CD14-positive monocyte (primary cell): ENCODE measurements around the gene SLC9A4. TPM values are rescaled to one million over a fixed set of nuclear protein-coding genes. Genes with fewer than 3 reads are reported as not detected.
"Not testable (repeated sequence)": the region's sequence is repeated elsewhere in the genome, so short reads cannot be mapped to it uniquely, and the experiment has no call there.

Experiments
- DNase-seq, 3 donors: peaks; one replicate each; pipeline ENCODE4 v3.0.0-alpha.2; 2011 to 2022
- H2AFZ ChIP-seq: 2 replicates; pipeline ENCODE4 v1.6.0; 2012; ENCODE audit warnings: mild to moderate bottlenecking, low read depth, low read length, inconsistent platforms; ENCODE audit not compliant: insufficient read depth, poor library complexity, severe bottlenecking
- H3K27ac ChIP-seq, 2 donors: 1 replicate in 1 of 2; 2 replicates in 1 of 2; pipeline ENCODE4 v1.5.1; 2012 to 2013; ENCODE audit warnings: low read length in 2 of 2, control low read depth in 1 of 2, inconsistent platforms in 1 of 2, low read depth in 1 of 2, mild to moderate bottlenecking in 1 of 2
- H3K27me3 ChIP-seq, 2 donors: one replicate each; pipeline versions ENCODE4 v1.6.0 to v1.6.1; 2011 to 2013; ENCODE audit warnings: low read length in 2 of 2; ENCODE audit not compliant: control insufficient read depth in 2 of 2, insufficient read depth in 2 of 2
- H3K36me3 ChIP-seq, 2 donors: replicated peaks in 1 of 2; 1 replicate in 1 of 2; 2 replicates in 1 of 2; pipeline versions ENCODE4 v1.5.1 to v1.6.1; 2012 to 2013; ENCODE audit warnings: low read length in 2 of 2, control low read depth in 1 of 2, inconsistent platforms in 1 of 2, mild to moderate bottlenecking in 1 of 2; ENCODE audit not compliant: insufficient read depth in 2 of 2, control insufficient read depth in 1 of 2
- H3K4me1 ChIP-seq, 2 donors: 1 replicate in 1 of 2; 2 replicates in 1 of 2; pipeline versions ENCODE4 v1.5.1 to v1.6.1; 2012 to 2013; ENCODE audit warnings: low read length in 2 of 2, control low read depth in 1 of 2, inconsistent platforms in 1 of 2, mild to moderate bottlenecking in 1 of 2, moderate library complexity in 1 of 2; ENCODE audit not compliant: insufficient read depth in 2 of 2, control insufficient read depth in 1 of 2
- H3K4me2 ChIP-seq: replicated peaks from 2 replicates; pipeline ENCODE3; 2012; ENCODE audit warnings: low read length, moderate library complexity, mild to moderate bottlenecking; ENCODE audit not compliant: poor library complexity, severe bottlenecking; ENCODE audit errors: extremely low read depth
- H3K4me3 ChIP-seq, 3 experiments: fragments of 200-600 bp in 1 of 3; sonication (generic) in 1 of 3; replicated peaks in 1 of 3; 1 replicate in 2 of 3; 2 replicates in 1 of 3; pipeline ENCODE4 v1.5.1; 2011 to 2013; ENCODE audit warnings: low read length in 3 of 3, mild to moderate bottlenecking in 3 of 3, control low read depth in 2 of 3, low read depth in 2 of 3, inconsistent platforms in 1 of 3, moderate library complexity in 1 of 3
- H3K79me2 ChIP-seq: 2 replicates; pipeline ENCODE4 v1.6.0; 2012; ENCODE audit warnings: mild to moderate bottlenecking, control low read depth, inconsistent platforms, low read length, moderate library complexity; ENCODE audit not compliant: insufficient read depth
- H3K9ac ChIP-seq: 2 replicates; pipeline ENCODE4 v1.6.0; 2017; ENCODE audit warnings: low read length, mild to moderate bottlenecking; ENCODE audit not compliant: insufficient read depth, poor library complexity, severe bottlenecking
- H3K9me3 ChIP-seq, 2 donors: replicated peaks in 1 of 2; 1 replicate in 1 of 2; 2 replicates in 1 of 2; pipeline versions ENCODE4 v1.5.1 to v1.6.1; 2012 to 2013; ENCODE audit warnings: low read length in 2 of 2, control low read depth in 1 of 2; ENCODE audit not compliant: control insufficient read depth in 1 of 2, insufficient read depth in 1 of 2
- H4K20me1 ChIP-seq: 2 replicates; pipeline ENCODE4 v1.6.0; 2012; ENCODE audit warnings: mild to moderate bottlenecking, low read length, control low read depth, moderate library complexity; ENCODE audit not compliant: insufficient read depth
- H3K27ac Mint-ChIP-seq, 7 donors: one replicate each; pipeline ENCODE4 v1.8.0; 2020; ENCODE audit warnings: mild to moderate bottlenecking in 7 of 7, mixed read lengths in 7 of 7, moderate library complexity in 6 of 7, inconsistent platforms in 2 of 7
- H3K27me3 Mint-ChIP-seq, 3 donors: one replicate each; pipeline ENCODE4 v1.8.0; 2021 to 2022; ENCODE audit warnings: low read depth in 3 of 3, mild to moderate bottlenecking in 3 of 3, mixed read lengths in 3 of 3, moderate library complexity in 3 of 3, inconsistent platforms in 1 of 3
- H3K36me3 Mint-ChIP-seq, 2 donors: one replicate each; pipeline ENCODE4 v1.8.0; 2020; ENCODE audit warnings: mixed read lengths in 2 of 2, inconsistent platforms in 1 of 2, mild to moderate bottlenecking in 1 of 2
- H3K4me1 Mint-ChIP-seq: one replicate; pipeline ENCODE4 v1.8.0; 2020; ENCODE audit warnings: mild to moderate bottlenecking, mixed read lengths
- H3K4me3 Mint-ChIP-seq, 2 donors: one replicate each; pipeline ENCODE4 v1.8.0; 2020; ENCODE audit warnings: mild to moderate bottlenecking in 2 of 2, mixed read lengths in 2 of 2, moderate library complexity in 1 of 2
- H3K9me3 Mint-ChIP-seq, 7 donors: one replicate each; pipeline ENCODE4 v1.8.0; 2020 to 2022; ENCODE audit warnings: mixed read lengths in 7 of 7, mild to moderate bottlenecking in 6 of 7, moderate library complexity in 6 of 7, inconsistent platforms in 2 of 7
- WGBS: methylation state at CpG from one replicate; pipeline ENCODE4 v1.1.5; 2013; ENCODE audit warnings: missing lambda C conversion rate; ENCODE audit not compliant: insufficient coverage; 5-methylcytosine and 5-hydroxymethylcytosine counted together
- intact Hi-C, 2 donors: fragments of 100-400 bp; cut with micrococcal nuclease; formaldehyde crosslinking; loops; one replicate each; pipeline versions ENCODE4 v1.15.0 to v1.15.1; 2023
- polyA plus RNA-seq, 3 donors: library from polyadenylated mRNA; depleted of rRNA in 1 of 3; unstranded in 2 of 3; stranded (reverse) in 1 of 3; fragments of 300-500 nt in 2 of 3; fragments of >200 nt in 1 of 3; fragmentation: Illumina TruSeq in 2 of 3; gene quantifications; 1 replicate in 2 of 3; 2 replicates in 1 of 3; pipeline ENCODE4 v1.2.3, GENCODE V29; 2012 to 2021
- TF ChIP-seq, protein P1 (sequence below): fragments of 200-600 bp; IDR thresholded peaks from one replicate; pipeline ENCODE4 v1.8.0; 2022; ENCODE audit warnings: antibody characterized with exemption, mild to moderate bottlenecking

Gene SLC9A4
- polyA plus RNA-seq, 3 donors = not detected

DNA sequence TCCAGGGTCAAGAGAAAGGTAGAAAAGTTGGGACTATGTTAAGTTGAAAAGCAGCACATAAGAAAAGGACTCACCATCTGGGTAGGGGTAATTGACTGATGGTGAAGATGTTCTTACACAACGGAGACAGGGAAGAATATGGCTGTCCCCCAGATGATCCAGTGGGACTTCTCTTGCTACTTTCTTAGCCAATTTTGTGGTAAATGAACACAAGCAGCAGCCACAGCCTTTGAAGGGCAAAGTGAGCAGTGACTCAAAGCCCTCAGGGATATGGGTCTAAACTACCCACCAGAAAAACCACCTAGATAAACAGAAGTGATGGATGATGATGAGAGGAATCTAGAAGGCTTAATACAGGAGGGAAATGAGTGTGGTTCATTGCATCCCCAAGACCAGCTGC lies 80.6 kb downstream of the SLC9A4 start:
- Histone ChIP-seq H3K27me3 (peaks cover 0 to 2% of the 10 kb centered on the region in 2 donors), H3K4me1 (no peaks in the 10 kb centered on the region), H3K27ac (no peak overlapping the region), H3K79me2 (no peaks in the 10 kb centered on the region), H2AFZ (no peak overlapping the region), H3K36me3 (no peaks in the 10 kb centered on the region), H3K9me3 (peaks cover 4 to 9% of the 10 kb centered on the region in 2 donors), H4K20me1 (no peaks in the 10 kb centered on the region), H3K9ac (no peak overlapping the region), H3K4me2 (no peak overlapping the region), H3K4me3 (no peak overlapping the region)
- intact Hi-C loops = no loop called here
- Mint-ChIP-seq H3K27me3 (peaks cover 0 to 3% (median 0%) of the 10 kb centered on the region in 3 donors), H3K4me3 (no peak overlapping the region), H3K9me3 (peaks cover 4 to 30% (median 21%) of the 10 kb centered on the region in 7 donors), H3K27ac (no peak overlapping the region), H3K4me1 (no peaks in the 10 kb centered on the region), H3K36me3 (no peaks in the 10 kb centered on the region)
- DNase-seq = no peak
- TF ChIP-seq, protein P1, sequence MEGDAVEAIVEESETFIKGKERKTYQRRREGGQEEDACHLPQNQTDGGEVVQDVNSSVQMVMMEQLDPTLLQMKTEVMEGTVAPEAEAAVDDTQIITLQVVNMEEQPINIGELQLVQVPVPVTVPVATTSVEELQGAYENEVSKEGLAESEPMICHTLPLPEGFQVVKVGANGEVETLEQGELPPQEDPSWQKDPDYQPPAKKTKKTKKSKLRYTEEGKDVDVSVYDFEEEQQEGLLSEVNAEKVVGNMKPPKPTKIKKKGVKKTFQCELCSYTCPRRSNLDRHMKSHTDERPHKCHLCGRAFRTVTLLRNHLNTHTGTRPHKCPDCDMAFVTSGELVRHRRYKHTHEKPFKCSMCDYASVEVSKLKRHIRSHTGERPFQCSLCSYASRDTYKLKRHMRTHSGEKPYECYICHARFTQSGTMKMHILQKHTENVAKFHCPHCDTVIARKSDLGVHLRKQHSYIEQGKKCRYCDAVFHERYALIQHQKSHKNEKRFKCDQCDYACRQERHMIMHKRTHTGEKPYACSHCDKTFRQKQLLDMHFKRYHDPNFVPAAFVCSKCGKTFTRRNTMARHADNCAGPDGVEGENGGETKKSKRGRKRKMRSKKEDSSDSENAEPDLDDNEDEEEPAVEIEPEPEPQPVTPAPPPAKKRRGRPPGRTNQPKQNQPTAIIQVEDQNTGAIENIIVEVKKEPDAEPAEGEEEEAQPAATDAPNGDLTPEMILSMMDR = no peak
- WGBS = no CpG with 5 or more reads among the region's 1 CpG

DNA sequence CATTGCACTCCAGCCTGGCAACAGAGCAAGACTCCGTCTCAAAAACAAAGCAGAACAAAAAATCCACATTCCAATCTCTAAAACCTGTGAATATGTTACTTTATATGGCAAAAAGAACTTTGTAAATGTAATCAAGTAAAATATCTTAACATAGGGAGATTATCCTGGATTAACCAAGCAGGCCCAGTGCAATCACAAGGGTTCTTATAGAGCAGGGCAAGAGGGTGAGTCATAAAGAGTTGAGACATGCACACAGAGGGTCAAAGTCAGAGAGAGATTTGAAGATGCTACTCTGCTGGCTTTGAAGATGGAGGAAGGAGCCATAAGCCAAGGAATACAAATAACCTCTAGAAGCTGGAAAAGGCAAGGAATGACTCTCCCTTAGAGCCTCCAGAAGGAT lies 85.4 kb downstream of the SLC9A4 start:
- no peak overlapping the region for H3K9ac ChIP-seq
- H3K27ac ChIP-seq = no peak overlapping the region
- TF ChIP-seq, protein P1 = no peak
- no peak overlapping the region for H2AFZ ChIP-seq
- peaks cover 2 to 5% of the 10 kb centered on the region in 2 donors for H3K9me3 ChIP-seq
- no peak overlapping the region for H3K4me3 ChIP-seq
- H3K4me3 Mint-ChIP-seq = no peak overlapping the region
- no CpG with 5 or more reads among the region's 1 CpG for WGBS
- no peaks in the 10 kb centered on the region for H3K79me2 ChIP-seq
- peaks cover 5 to 14% (median 7%) of the 10 kb centered on the region in 7 donors for H3K9me3 Mint-ChIP-seq
- no peak for DNase-seq
- no peaks in the 10 kb centered on the region for H3K36me3 Mint-ChIP-seq
- no peaks in the 10 kb centered on the region for H4K20me1 ChIP-seq
- no peak overlapping the region for H3K27ac Mint-ChIP-seq
- H3K27me3 Mint-ChIP-seq = peaks cover 0 to under 1% (median 0%) of the 10 kb centered on the region in 3 donors
- H3K4me1 ChIP-seq = no peaks in the 10 kb centered on the region
- H3K27me3 ChIP-seq = peaks cover 0 to 2% of the 10 kb centered on the region in 2 donors
- intact Hi-C loops = no loop called here
- no peaks in the 10 kb centered on the region for H3K36me3 ChIP-seq
- H3K4me1 Mint-ChIP-seq = no peaks in the 10 kb centered on the region
- H3K4me2 ChIP-seq = no peak overlapping the region

DNA sequence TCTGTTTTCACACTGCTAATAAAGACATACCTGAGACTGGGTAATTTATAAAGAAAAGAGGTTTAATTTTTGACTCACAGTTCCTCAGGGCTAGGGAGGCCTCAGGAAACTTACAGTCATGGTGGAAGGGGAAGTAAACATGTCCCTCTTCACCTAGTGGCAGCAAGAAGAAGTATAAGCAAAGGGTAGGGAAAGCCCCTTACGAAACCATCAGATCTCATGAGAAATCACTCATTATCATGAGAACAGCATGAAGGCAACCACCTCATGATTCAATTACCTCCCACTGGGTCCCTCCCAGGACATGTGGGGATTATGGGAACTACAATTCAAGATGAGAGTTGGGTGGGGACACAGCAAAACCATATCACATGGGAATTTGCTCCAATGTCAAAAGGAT lies 89.5 kb downstream of the SLC9A4 start:
- H3K27ac ChIP-seq, H3K9ac ChIP-seq, H3K4me3 Mint-ChIP-seq, H3K27me3 ChIP-seq, H3K27ac Mint-ChIP-seq, H3K36me3 ChIP-seq, H3K4me3 ChIP-seq, H3K36me3 Mint-ChIP-seq, H3K79me2 ChIP-seq, H3K4me1 ChIP-seq, H2AFZ ChIP-seq, H4K20me1 ChIP-seq, H3K27me3 Mint-ChIP-seq, H3K9me3 ChIP-seq, intact Hi-C loops, H3K4me2 ChIP-seq, H3K4me1 Mint-ChIP-seq: not testable (repeated sequence)
- peak in 1 of 3 donors; percentile 45 for DNase-seq
- H3K9me3 Mint-ChIP-seq = peaks cover 5 to 22% (median 16%) of the 10 kb centered on the region in 7 donors
- no CpG with 5 or more reads among the region's 1 CpG for WGBS
